A673 (cell line): ENCODE data around the gene CNP. TPM values are rescaled to one million over a fixed set of nuclear protein-coding genes. Genes with fewer than 3 reads are reported as not detected.

Experiments
- BruUV-seq: library from RNA; stranded (reverse); fragments of 400-500 nt; replicated peaks from 2 replicates; lab custom pipeline; 2021; lab: Mats Ljungman, UMichigan
- CTCF ChIA-PET: fragments of 300-600 bp; sonication (Branson Sonifier 250); formaldehyde crosslinking; loops from one replicate; lab custom pipeline; 2022; ENCODE audit warnings: antibody characterized with exemption; lab: Charles Lee
- POLR2A ChIA-PET: fragments of 300-600 bp; sonication (Branson Sonifier 250); formaldehyde crosslinking; loops from one replicate; lab custom pipeline; 2022; ENCODE audit warnings: antibody characterized with exemption; ENCODE audit not compliant: low non-redundant PET; lab: Charles Lee
- DNase-seq: peaks from one replicate; pipeline ENCODE4 v3.0.0-alpha.2; 2015; ENCODE audit warnings: low spot score
- H3K27ac ChIP-seq: fragments of 200-600 bp; sonication (generic); 2 replicates; pipeline ENCODE4 v1.5.1; 2016; ENCODE audit warnings: mixed run types, low read depth, mild to moderate bottlenecking, mixed read lengths, antibody characterized with exemption, low read length; ENCODE audit not compliant: poor library complexity, severe bottlenecking
- H3K27me3 ChIP-seq: fragments of 200-600 bp; sonication (generic); replicated peaks from 2 replicates; pipeline ENCODE4 v1.6.1; 2017; ENCODE audit warnings: mixed run types, low read depth, mild to moderate bottlenecking, mixed read lengths, antibody characterized with exemption, low read length; ENCODE audit not compliant: insufficient read depth, poor library complexity
- H3K36me3 ChIP-seq: fragments of 200-600 bp; sonication (generic); 2 replicates; pipeline ENCODE4 v1.6.1; 2016; ENCODE audit warnings: mixed run types, mild to moderate bottlenecking, mixed read lengths, antibody characterized with exemption, low read length; ENCODE audit not compliant: insufficient read depth, poor library complexity, severe bottlenecking
- H3K4me1 ChIP-seq: fragments of 200-600 bp; sonication (generic); 2 replicates; pipeline ENCODE4 v1.6.1; 2017; ENCODE audit warnings: mixed run types, mild to moderate bottlenecking, mixed read lengths, antibody characterized with exemption, low read length; ENCODE audit not compliant: insufficient read depth, poor library complexity, severe bottlenecking
- H3K4me3 ChIP-seq: fragments of 200-600 bp; sonication (generic); 2 replicates; pipeline ENCODE4 v1.5.1; 2016; ENCODE audit warnings: low read depth, mixed run types, mild to moderate bottlenecking, mixed read lengths, low read length; ENCODE audit not compliant: poor library complexity, severe bottlenecking
- H3K9me3 ChIP-seq: fragments of 200-600 bp; sonication (generic); 2 replicates; pipeline ENCODE4 v1.6.1; 2016; ENCODE audit warnings: mixed run types, low read depth, mild to moderate bottlenecking, mixed read lengths, antibody characterized with exemption, low read length; ENCODE audit not compliant: poor library complexity, severe bottlenecking
- CTCF ChIP-seq: fragments of 300-800, 200-600 bp; sonication (generic); conservative IDR thresholded peaks from 2 replicates; pipeline ENCODE4 v1.5.1; 2017; ENCODE audit warnings: low read depth, mild to moderate bottlenecking, antibody characterized with exemption, low read length, moderate library complexity, mixed read lengths
- EZH2 ChIP-seq: fragments of 200-600 bp; sonication (generic); IDR thresholded peaks from 2 replicates; pipeline ENCODE4 v1.6.1; 2017; ENCODE audit warnings: borderline replicate concordance, low read depth, mild to moderate bottlenecking, mixed read lengths, antibody characterized with exemption, low read length; ENCODE audit not compliant: poor library complexity, severe bottlenecking
- intact Hi-C: fragments of 100-400 bp; cut with micrococcal nuclease; formaldehyde crosslinking; loops from one replicate; pipeline ENCODE4 v1.10.0; 2022; ENCODE audit not compliant: unreplicated experiment
- total RNA-seq: library from RNA; stranded (reverse); gene quantifications from 2 replicates; pipeline ENCODE4 v1.2.3, GENCODE V29; 2021

The CNP gene
- total RNA-seq, 1 experiment from 2014 or later = 55.6 TPM

GRCh38 chr17:41984454-41984853 lies 17.9 kb downstream of the CNP start:
- Histone ChIP-seq H3K4me1 (no peaks in the 10 kb centered on the region), H3K9me3 (no peaks in the 10 kb centered on the region), H3K27me3 (no peaks in the 10 kb centered on the region), H3K36me3 (peaks cover 40% of the 10 kb centered on the region), H3K4me3 (no peak overlapping the region), H3K27ac (no peak overlapping the region)
- no peak for TF ChIP-seq CTCF
- no peak for TF ChIP-seq EZH2
- DNase-seq = no peak
- no TSS peak for BruUV-seq
- POLR2A ChIA-PET = no interaction called here
- CTCF ChIA-PET = interaction anchor here (0.6 kb wide), 1 partner anchor 26 kb away, joined by 15 read pairs; no protein-coding TSS in a partner anchor
- intact Hi-C loops = no loop called here

GRCh38 chr17:41985919-41986318 lies 19.3 kb downstream of the CNP start:
- Histone ChIP-seq H3K36me3 (peaks cover 47% of the 10 kb centered on the region), H3K4me3 (no peak overlapping the region), H3K4me1 (no peaks in the 10 kb centered on the region), H3K27me3 (no peaks in the 10 kb centered on the region), H3K9me3 (no peaks in the 10 kb centered on the region), H3K27ac (no peak overlapping the region)
- BruUV-seq = no TSS peak
- CTCF ChIA-PET = no interaction called here
- TF ChIP-seq EZH2 (no peak), CTCF (no peak)
- no peak for DNase-seq
- POLR2A ChIA-PET = no interaction called here
- intact Hi-C loops = no loop called here

- no peak overlapping the region for H3K27ac ChIP-seq
- no peak for DNase-seq
- no TSS peak for BruUV-seq
- intact Hi-C loops = no loop called here
- peaks cover 44% of the 10 kb centered on the region for H3K36me3 ChIP-seq
- no peaks in the 10 kb centered on the region for H3K27me3 ChIP-seq
- H3K9me3 ChIP-seq = no peaks in the 10 kb centered on the region
- H3K4me3 ChIP-seq = no peak overlapping the region
- CTCF ChIA-PET = no interaction called here
- POLR2A ChIA-PET = no interaction called here
- no peak for TF ChIP-seq EZH2
- TF ChIP-seq CTCF = no peak
- no peaks in the 10 kb centered on the region for H3K4me1 ChIP-seq
Observed at GRCh38 chr17:41986634-41987033, 20.0 kb downstream of the CNP start.
